Adrenal gland (tissue), 5 donors: ENCODE data around the gene NDUFB10.

Experiments
- CTCF ChIP-seq, 6 experiments: fragments of 450-650 bp in 4 of 6; fragments of 200-600 bp in 2 of 6; sonication (generic) in 1 of 6; IDR thresholded peaks; 1 replicate in 5 of 6; 2 replicates in 1 of 6; pipeline versions ENCODE4 v1.5.1 to v1.8.0; 2016 to 2021; ENCODE audit warnings: antibody characterized with exemption in 6 of 6, mild to moderate bottlenecking in 2 of 6, moderate library complexity in 1 of 6
- POLR2A ChIP-seq, 2 donors: fragments of 450-650 bp; IDR thresholded peaks; one replicate each; pipeline ENCODE4 v1.6.1; 2017; ENCODE audit warnings: antibody characterized with exemption in 2 of 2, mild to moderate bottlenecking in 2 of 2, moderate library complexity in 1 of 2
- donor health status: DM: no; HTN: no; CAD: no.

DNA sequence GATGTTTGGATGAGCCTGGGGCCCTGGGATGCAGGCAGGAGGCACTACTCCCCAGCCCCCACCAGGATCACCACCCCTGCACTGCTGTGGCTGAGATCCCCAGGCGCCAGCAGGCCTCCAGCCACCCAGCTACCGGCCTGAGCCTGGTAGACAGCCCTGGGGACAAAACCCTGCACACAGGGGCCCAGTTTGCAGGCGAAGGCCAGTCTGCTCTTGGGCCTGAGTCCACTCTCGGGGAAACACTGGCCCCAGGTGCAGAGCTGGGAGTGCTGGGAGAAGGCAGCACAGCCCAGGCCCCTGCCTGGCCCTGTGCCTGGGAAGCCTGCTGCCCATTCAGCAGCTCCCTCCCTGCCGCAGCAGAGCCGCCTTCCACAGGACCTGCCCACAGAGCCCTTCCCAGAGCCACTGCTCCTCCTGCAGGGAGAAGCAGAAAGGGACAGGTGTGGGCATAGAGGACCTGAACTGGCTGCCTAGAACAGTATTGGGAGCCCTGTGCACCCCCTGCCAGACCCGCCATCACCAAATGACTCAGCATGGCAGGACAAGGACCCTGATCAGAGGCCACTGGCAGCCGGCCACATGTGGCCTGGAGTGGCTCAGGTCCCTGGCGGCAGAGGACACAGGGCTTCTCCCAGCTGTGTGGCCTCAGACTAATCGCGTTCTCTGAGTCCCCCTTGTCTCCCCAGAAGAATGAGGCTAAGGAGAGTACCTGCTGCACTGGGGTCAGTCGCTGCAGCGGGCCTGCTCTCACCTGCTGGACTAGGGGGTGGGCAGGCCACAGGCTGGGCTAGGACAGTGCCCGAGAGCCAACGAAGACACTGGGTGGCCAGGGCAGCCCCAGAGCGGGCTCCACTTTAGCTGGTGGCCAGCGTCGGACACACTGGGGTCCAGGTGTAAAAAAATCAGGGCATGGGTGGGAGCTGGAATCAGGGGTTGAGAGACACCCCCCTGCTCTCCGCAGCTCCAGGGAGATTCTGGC, 27.0 kb upstream of the NDUFB10 start:
- TF ChIP-seq CTCF (IDR thresholded peaks at IDR 0.05), result peak in 1 of 6 experiments; percentile 25
- TF ChIP-seq POLR2A (IDR thresholded peaks at IDR 0.05), result no peak
